Peyer's patch (tissue), 4 donors: ENCODE measurements around the gene FRS3. TPM values are rescaled to one million over a fixed set of nuclear protein-coding genes. Genes with fewer than 3 reads are reported as not detected.

Experiments
- DNase-seq, 3 donors: peaks; one replicate each; pipeline ENCODE4 v3.0.0-alpha.2; 2017 to 2019
- H3K27ac ChIP-seq, 4 donors: fragments of 200-600 bp; sonication (generic); one replicate each; pipeline ENCODE4 v1.5.1; 2016 to 2019
- H3K27me3 ChIP-seq, 2 donors: fragments of 200-600 bp; sonication (generic); one replicate each; pipeline ENCODE4 v1.5.1; 2019
- H3K36me3 ChIP-seq, 3 donors: fragments of 200-600 bp; sonication (generic); one replicate each; pipeline ENCODE4 v1.5.1; 2016 to 2019
- H3K4me1 ChIP-seq, 4 donors: fragments of 200-600 bp; sonication (generic); one replicate each; pipeline ENCODE4 v1.5.1; 2016 to 2019
- H3K4me3 ChIP-seq, 4 donors: fragments of 200-600 bp; sonication (generic); 1 replicate in 3 of 4; 2 replicates in 1 of 4; pipeline ENCODE4 v1.5.1; 2016 to 2019; ENCODE audit warnings: mild to moderate bottlenecking in 1 of 4
- H3K9me3 ChIP-seq, 4 donors: fragments of 200-600 bp; sonication (generic); one replicate each; pipeline ENCODE4 v1.5.1; 2016 to 2019; ENCODE audit warnings: mild to moderate bottlenecking in 1 of 4
- POLR2A ChIP-seq, 2 donors: fragments of 450-650 bp; IDR thresholded peaks; one replicate each; pipeline ENCODE4 v1.5.1; 2017; ENCODE audit warnings: antibody characterized with exemption in 2 of 2, mild to moderate bottlenecking in 2 of 2, moderate library complexity in 2 of 2
- total RNA-seq, 4 donors: library from RNA; depleted of rRNA; stranded (reverse); fragments of >200 nt; gene quantifications; one replicate each; pipeline ENCODE4 v1.1.0, GENCODE V29; 2016
- TF ChIP-seq, protein P1 (sequence below), 6 experiments: fragments of 450-650 bp in 4 of 6; fragments of 200-600 bp in 2 of 6; sonication (generic) in 1 of 6; IDR thresholded peaks; one replicate each; pipeline ENCODE4 v1.5.1; 2017 to 2019; ENCODE audit warnings: antibody characterized with exemption in 6 of 6, mild to moderate bottlenecking in 3 of 6, moderate library complexity in 1 of 6

FRS3 gene
- total RNA-seq, 4 donors from 2014 or later = 3.5 to 8.3 (median 6.5) TPM

DNA sequence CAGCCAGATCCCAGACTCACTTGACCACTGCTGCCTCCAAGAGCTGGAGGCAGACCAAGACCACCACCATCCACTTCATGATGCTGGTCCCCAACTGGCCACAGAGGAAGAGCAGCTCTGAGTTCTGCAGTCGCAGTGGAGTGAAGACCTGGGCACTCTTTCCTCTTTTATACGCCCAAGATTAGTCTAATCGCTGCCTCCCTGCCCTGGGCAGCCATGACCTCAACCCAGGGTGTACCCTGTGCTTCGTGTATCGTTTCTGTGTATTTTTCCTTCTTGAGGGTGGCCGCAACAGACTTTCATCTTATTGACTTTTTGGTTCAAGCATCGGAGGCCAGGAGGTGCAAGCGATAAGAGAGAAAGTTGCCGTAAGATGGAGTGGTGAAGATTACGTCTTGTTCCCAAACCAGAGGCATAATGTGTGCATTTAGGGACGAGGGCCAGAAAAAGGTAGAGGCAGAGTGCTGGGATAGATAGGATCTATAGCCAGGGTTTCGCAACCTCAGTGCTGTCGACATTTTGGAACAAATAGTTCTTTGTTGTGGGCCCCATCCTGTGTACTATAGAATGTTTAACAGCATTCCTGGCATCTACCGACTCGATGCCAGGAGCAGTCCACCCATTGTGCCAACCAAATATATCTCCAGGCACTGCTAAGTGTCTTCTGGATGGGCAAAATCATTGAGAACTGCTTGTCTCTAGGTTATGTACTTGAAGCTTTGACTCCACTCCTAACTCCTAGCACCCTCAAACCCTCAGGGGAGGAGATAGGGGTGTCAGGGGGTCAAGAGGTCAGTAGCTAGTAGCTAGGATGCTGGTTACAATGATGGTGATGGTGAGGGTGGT, 32.2 kb downstream of the FRS3 start, which contains the start of gene PGC:
Gene PGC (minus strand): TSS at position 142 of the 846 bp plus-strand sequence. CDS start 63 bp downstream, at position 79.
- no peaks in the 10 kb centered on the region for H3K27me3 ChIP-seq
- H3K4me3 ChIP-seq = no peak within 1 kb of the TSS
- H3K27ac ChIP-seq = no peak within 1 kb of the TSS
- no peaks in the 10 kb centered on the region for H3K4me1 ChIP-seq
- no peak for DNase-seq
- no peaks in the 10 kb centered on the region for H3K9me3 ChIP-seq
- no peaks in the 10 kb centered on the region for H3K36me3 ChIP-seq
- no peak for TF ChIP-seq POLR2A (IDR thresholded peaks at IDR 0.05)
- TF ChIP-seq, protein P1, sequence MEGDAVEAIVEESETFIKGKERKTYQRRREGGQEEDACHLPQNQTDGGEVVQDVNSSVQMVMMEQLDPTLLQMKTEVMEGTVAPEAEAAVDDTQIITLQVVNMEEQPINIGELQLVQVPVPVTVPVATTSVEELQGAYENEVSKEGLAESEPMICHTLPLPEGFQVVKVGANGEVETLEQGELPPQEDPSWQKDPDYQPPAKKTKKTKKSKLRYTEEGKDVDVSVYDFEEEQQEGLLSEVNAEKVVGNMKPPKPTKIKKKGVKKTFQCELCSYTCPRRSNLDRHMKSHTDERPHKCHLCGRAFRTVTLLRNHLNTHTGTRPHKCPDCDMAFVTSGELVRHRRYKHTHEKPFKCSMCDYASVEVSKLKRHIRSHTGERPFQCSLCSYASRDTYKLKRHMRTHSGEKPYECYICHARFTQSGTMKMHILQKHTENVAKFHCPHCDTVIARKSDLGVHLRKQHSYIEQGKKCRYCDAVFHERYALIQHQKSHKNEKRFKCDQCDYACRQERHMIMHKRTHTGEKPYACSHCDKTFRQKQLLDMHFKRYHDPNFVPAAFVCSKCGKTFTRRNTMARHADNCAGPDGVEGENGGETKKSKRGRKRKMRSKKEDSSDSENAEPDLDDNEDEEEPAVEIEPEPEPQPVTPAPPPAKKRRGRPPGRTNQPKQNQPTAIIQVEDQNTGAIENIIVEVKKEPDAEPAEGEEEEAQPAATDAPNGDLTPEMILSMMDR (IDR thresholded peaks at IDR 0.05) = no peak

DNA sequence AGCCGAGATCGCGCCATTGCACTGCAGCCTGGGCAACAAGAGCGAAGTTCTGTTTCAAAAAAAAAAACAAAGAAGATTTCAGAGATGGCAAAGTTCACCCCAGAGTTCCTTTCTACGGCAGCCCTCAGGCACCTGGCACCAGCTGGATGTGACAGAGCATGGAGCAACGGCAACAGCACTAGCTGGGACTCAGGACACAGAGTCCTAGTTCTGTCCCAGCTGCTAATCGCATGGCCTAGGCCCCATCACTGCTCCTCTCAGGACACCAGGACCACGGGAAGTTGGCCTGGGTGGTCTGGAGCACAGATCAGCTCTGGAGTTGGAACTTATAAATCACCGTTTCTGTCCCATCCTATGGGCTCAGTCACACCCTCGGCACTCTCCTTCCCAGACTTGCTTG, 33.6 kb downstream of the FRS3 start:
- Histone ChIP-seq H3K4me1 (peaks cover 0 to 5% (median 0%) of the 10 kb centered on the region in 4 donors), H3K9me3 (no peaks in the 10 kb centered on the region), H3K4me3 (no peak overlapping the region), H3K27ac (no peak overlapping the region), H3K36me3 (no peaks in the 10 kb centered on the region), H3K27me3 (no peaks in the 10 kb centered on the region)
- no peak for DNase-seq
- TF ChIP-seq, protein P1 (IDR thresholded peaks at IDR 0.05) = no peak
- TF ChIP-seq POLR2A (IDR thresholded peaks at IDR 0.05) = no peak

- Histone ChIP-seq H3K27me3 (no peaks in the 10 kb centered on the region), H3K27ac (no peak overlapping the region), H3K9me3 (no peaks in the 10 kb centered on the region), H3K4me1 (peaks cover 0 to 5% (median 0%) of the 10 kb centered on the region in 4 donors), H3K4me3 (no peak overlapping the region), H3K36me3 (no peaks in the 10 kb centered on the region)
- DNase-seq = no peak
- TF ChIP-seq, protein P1 (IDR thresholded peaks at IDR 0.05) = no peak
- TF ChIP-seq POLR2A (IDR thresholded peaks at IDR 0.05) = no peak
These were observed 35.4 kb downstream of the FRS3 start for GRCh38 chr6:41744236-41744787.

GRCh38 chr6:41743406-41744235, 36.1 kb downstream of the FRS3 start:
- no peaks in the 10 kb centered on the region for H3K36me3 ChIP-seq
- no peak overlapping the region for H3K27ac ChIP-seq
- no peak for TF ChIP-seq POLR2A (IDR thresholded peaks at IDR 0.05)
- TF ChIP-seq, protein P1 (IDR thresholded peaks at IDR 0.05) = no peak
- H3K4me3 ChIP-seq = no peak overlapping the region
- peaks cover 0 to 5% (median 0%) of the 10 kb centered on the region in 4 donors for H3K4me1 ChIP-seq
- no peaks in the 10 kb centered on the region for H3K27me3 ChIP-seq
- no peak for DNase-seq
- no peaks in the 10 kb centered on the region for H3K9me3 ChIP-seq

GRCh38 chr6:41741625-41742490, 37.8 kb downstream of the FRS3 start:
- peak overlapping the region in 3 of 4 donors; percentile 56 to 77 (median 63) for H3K27ac ChIP-seq

More at GRCh38 chr6:41741625-41742490, 37.8 kb downstream of the FRS3 start:
- H3K36me3 ChIP-seq = no peaks in the 10 kb centered on the region
- no peak for TF ChIP-seq POLR2A (IDR thresholded peaks at IDR 0.05)
- TF ChIP-seq, protein P1 (IDR thresholded peaks at IDR 0.05) = no peak
- no peaks in the 10 kb centered on the region for H3K27me3 ChIP-seq
- no peaks in the 10 kb centered on the region for H3K9me3 ChIP-seq
- H3K4me1 ChIP-seq = peaks cover 0 to 5% (median 0%) of the 10 kb centered on the region in 4 donors
- peak in 2 of 3 donors; percentile 68 to 78 for DNase-seq
- no peak overlapping the region for H3K4me3 ChIP-seq
